ENCODE data around the gene NES.
"Not testable (repeated sequence)": the region's sequence is repeated elsewhere in the genome, so short reads cannot be mapped to it uniquely, and the experiment has no call there.

Gene NES

GRCh38 chr1:156645666-156646065 is 31.5 kb downstream of the NES start:
- DNase-seq (ENCODE audit: low read depth in 1 of 2, low spot score in 1 of 2) = no peak

GRCh38 chr1:156645056-156645455 is 32.2 kb downstream of the NES start:
- no peak for DNase-seq (ENCODE audit: low read depth in 1 of 2, low spot score in 1 of 2)

GRCh38 chr1:156644640-156645039 is 32.6 kb downstream of the NES start:
- DNase-seq (ENCODE audit: low read depth in 1 of 2, low spot score in 1 of 2) = no peak

- DNase-seq (ENCODE audit: low read depth in 1 of 2, low spot score in 1 of 2) = no peak
These were observed 33.1 kb downstream of the NES start for GRCh38 chr1:156644146-156644545.

DNA sequence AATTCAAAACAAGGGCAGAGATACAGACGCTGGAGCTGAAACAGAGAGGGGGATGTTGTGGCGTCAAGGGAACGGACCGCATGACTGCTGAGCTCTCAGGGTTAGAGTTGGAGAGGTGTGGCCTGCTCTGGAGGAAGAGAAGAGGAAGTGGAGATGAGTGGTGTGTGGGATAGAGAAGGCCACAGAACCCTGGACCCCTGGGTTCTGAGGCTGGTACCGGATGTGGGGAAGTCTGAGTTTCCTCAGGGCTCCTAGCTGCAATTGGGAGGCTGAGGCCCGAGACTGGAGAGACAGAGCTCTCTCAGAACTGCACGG is 33.5 kb downstream of the NES start:
- no peak for DNase-seq (ENCODE audit: low read depth in 1 of 2, low spot score in 1 of 2)

GRCh38 chr1:156643049-156643777 is 34.0 kb downstream of the NES start:
- DNase-seq (ENCODE audit: low read depth in 1 of 2, low spot score in 1 of 2) = no peak

GRCh38 chr1:156642265-156643048 is 34.8 kb downstream of the NES start:
- no peak for DNase-seq (ENCODE audit: low read depth in 1 of 2, low spot score in 1 of 2)

GRCh38 chr1:156641761-156642264 is 35.4 kb downstream of the NES start, which contains the start of gene BCAN:
TSS of gene BCAN (plus strand) at chr1:156642117. CDS start at chr1:156646055, 3,938 bp downstream.
- DNase-seq (ENCODE audit: low read depth in 1 of 2, low spot score in 1 of 2) = no peak

- no peak for DNase-seq (ENCODE audit: low read depth in 1 of 2, low spot score in 1 of 2)
These were observed 36.1 kb downstream of the NES start for GRCh38 chr1:156640842-156641706.

DNA sequence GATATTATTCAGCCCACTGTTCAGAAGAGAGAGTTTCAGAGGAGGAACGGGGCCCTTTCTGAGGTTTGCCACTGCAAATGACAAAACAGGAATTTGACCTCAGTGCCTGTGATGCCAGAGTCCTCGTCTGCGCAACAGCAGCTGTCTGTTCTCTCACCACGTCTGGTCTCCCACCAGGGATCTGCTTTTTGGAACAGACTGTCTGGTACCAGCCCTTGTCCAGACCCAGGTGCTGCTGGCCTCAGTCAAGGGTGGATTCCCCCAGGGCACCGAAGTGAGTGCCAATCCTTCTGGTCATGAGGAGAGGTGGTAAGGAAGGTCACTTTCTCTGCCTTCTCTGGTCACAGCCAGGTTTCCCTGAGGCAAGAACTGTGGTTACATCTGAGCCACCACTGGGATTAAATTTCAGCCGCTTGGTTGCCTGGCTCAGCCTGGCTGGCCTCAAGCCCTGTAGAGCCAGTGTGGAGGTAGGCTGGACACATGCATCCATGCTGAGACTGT is 37.6 kb downstream of the NES start:
- no peak for DNase-seq (ENCODE audit: low read depth in 1 of 2, low spot score in 1 of 2)

GRCh38 chr1:156638189-156638985 is 38.8 kb downstream of the NES start:
- no peak for DNase-seq (ENCODE audit: low read depth in 1 of 2, low spot score in 1 of 2)

DNA sequence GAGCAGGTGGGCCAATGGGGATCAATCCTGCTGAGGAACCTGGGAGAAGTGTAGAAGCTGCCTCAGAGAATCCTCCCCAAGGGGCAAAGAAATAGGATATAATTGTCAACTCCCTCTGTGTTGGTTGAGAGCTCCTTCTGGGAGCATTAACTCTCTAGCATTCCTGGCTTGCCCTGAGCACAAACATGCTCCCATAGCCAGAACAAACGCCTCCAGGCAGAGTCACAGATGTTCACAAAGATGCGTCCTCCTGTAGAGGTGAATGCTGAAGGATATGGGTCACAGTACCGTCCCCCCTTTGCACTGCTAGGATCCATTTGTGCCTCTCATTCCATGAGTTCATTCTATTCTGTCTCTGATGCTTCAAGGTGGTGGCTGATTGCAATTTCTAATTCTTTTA is 44.9 kb downstream of the NES start:
- DNase-seq (ENCODE audit: low read depth in 1 of 2, low spot score in 1 of 2) = no peak

- DNase-seq (ENCODE audit: low read depth in 1 of 2, low spot score in 1 of 2) = not testable (repeated sequence)
These were observed 46.1 kb downstream of the NES start for GRCh38 chr1:156631152-156631551.

DNA sequence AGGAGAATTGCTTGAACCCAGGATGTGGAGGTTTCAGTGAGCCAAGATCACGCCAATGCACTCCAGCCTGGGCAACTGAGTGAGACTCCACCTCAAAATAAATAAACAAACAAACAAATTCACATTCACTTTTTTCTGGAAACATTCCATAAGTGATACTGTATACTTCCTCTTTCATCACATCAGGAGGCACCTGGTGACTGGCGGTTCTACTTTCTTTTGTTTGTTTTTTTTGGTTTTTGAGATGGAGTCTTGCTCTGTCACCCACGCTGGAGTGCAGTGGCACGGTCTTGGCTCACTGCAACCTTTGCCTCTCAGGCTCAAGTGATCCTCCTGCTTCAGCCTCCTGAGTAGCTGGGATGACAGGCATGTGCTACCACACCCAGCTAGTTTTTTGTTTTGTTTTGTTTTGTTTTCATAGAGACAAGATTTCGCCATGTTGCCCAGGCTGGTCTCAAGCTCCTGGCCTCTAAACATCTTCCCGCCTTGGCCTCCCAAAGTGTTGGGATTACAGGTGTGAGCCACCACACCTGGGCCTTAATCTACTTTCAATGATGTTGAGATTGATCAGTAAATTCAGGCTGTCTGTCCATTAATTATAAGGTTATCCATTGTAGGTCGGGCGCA is 47.3 kb downstream of the NES start:
- DNase-seq (ENCODE audit: low read depth in 1 of 2, low spot score in 1 of 2) = no peak

DNA sequence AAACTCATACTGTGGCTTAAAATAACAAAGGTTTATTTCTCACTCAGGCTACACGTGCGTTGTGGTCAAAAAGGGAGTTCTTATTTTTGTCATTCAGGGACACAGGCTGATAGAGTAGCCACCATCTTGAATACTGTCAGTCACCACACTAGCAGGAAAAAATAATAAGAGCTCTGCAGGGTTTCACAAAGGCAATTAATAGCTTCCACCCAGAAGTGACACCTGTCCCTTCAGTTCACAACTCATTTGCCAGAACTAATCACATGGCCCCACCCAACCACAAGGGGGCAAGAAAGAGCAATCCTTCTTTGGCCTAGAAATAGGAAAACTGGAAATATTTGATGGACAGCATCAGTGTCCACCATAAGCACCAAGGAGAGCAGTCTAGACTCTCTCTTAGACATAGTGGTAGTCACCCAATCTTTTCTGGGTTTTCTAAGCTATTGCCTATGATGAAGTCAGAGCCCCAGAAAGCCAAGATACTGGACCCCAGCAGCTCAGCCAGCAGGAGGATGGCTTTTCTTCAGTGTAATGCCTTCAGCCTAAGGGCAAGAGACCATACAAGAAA is 49.8 kb downstream of the NES start:
- DNase-seq (ENCODE audit: low read depth in 1 of 2, low spot score in 1 of 2) = no peak

- no peak for DNase-seq (ENCODE audit: low read depth in 1 of 2, low spot score in 1 of 2)
These were observed 51.1 kb downstream of the NES start for GRCh38 chr1:156626079-156626438.

DNA sequence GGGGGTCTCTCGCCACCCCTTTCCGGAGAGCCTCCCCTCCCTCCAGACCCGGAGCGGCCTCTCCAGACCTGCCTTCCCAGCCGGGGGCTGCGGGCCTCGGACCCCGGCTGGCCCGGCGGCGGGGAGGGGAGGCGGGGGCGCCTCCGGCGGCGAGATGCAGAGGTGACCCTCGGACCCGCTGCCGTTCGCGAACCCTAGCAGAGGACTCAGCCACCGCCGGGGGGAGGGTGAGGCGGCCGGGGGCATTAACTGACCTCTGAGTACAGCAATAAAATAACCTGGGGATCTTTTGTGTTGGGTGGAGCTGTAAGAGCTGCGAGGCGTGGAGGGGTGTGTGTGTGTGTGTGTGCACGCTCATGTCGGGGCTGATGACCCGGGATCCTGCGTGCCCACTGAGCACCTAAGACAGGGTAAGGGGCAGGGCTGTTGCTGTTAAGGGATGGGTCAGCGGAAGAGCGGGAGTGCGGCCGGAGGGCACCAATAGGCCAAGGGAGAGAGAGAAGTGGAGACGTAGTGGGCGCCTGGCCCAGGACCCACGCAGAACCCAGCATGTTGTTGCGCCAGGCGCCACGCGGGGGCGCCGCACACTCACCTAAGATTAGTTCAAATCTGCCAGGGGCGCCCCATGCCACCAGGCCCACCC is 51.6 kb downstream of the NES start:
- DNase-seq (ENCODE audit: low read depth in 1 of 2, low spot score in 1 of 2) = peak; percentile 41 to 59

DNA sequence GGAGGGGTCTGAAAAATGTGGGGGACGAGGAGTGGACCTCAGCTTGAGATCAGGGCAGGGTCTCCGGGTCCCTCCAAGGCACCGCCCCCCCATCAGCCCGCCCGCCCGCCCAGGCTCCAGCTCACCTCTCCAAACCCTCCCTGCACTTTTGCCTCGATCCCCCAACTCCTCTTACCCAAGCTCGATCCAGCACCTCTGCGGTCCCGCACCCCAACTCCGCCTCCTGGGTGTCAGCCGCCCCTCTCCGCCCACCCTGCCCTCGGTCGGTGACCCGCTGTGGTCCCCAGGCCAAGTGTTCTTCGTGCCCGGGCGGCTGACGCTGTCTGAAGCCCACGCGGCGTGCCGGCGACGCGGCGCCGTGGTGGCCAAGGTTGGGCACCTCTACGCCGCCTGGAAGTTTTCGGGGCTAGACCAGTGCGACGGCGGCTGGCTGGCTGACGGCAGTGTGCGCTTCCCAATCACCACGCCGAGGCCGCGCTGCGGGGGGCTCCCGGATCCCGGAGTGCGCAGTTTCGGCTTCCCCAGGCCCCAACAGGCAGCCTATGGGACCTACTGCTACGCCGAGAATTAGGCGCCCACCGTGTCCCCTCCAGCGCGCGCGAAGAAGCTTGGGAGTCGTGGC is 52.3 kb downstream of the NES start:
- no peak for DNase-seq (ENCODE audit: low read depth in 1 of 2, low spot score in 1 of 2)

Measured in stimulated activated CD4-positive, alpha-beta T cell treated with anti-CD3 and anti-CD28 coated beads, Interleukin-15, amount 100 ng/mL, for 1 hour (primary cell).